Osteoblast (primary cell): ENCODE measurements around the gene LRRTM4. TPM values are rescaled to one million over a fixed set of nuclear protein-coding genes. Genes with fewer than 3 reads are reported as not detected.

Source experiments
- DNase-seq: peaks from one replicate; pipeline ENCODE4 v3.0.0; 2011; ENCODE audit warnings: low spot score, mixed read lengths; ENCODE audit not compliant: insufficient read length; ENCODE audit errors: missing footprints
- H2AFZ ChIP-seq: 2 replicates; pipeline ENCODE4 v1.6.0; 2011; ENCODE audit warnings: mild to moderate bottlenecking, low read length
- H3K27ac ChIP-seq: 2 replicates; pipeline ENCODE4 v1.5.1; 2011; ENCODE audit warnings: mild to moderate bottlenecking, low read depth, low read length, moderate library complexity
- H3K27me3 ChIP-seq: 2 replicates; pipeline ENCODE4 v1.6.0; 2012; ENCODE audit warnings: mild to moderate bottlenecking, control low read depth, inconsistent platforms, low read length, moderate library complexity; ENCODE audit not compliant: insufficient read depth
- H3K36me3 ChIP-seq: 2 replicates; pipeline ENCODE4 v1.5.1; 2011; ENCODE audit warnings: mild to moderate bottlenecking, low read length, control low read depth, moderate library complexity; ENCODE audit not compliant: insufficient read depth
- H3K4me1 ChIP-seq: 2 replicates; pipeline ENCODE4 v1.5.1; 2011; ENCODE audit warnings: mild to moderate bottlenecking, low read length, control low read depth, moderate library complexity; ENCODE audit not compliant: insufficient read depth
- H3K4me2 ChIP-seq: 2 replicates; pipeline ENCODE4 v1.6.0; 2011; ENCODE audit warnings: mild to moderate bottlenecking, low read length; ENCODE audit not compliant: insufficient read depth
- H3K4me3 ChIP-seq: fragments of 200-600 bp; sonication (generic); 3 replicates; pipeline ENCODE4 v1.5.1; 2012; ENCODE audit warnings: mild to moderate bottlenecking, low read length, inconsistent platforms; ENCODE audit not compliant: insufficient read depth
- H3K79me2 ChIP-seq: 2 replicates; pipeline ENCODE4 v1.6.0; 2012; ENCODE audit warnings: mild to moderate bottlenecking, low read length, control low read depth, inconsistent platforms; ENCODE audit not compliant: insufficient read depth
- H3K9me3 ChIP-seq: 2 replicates; pipeline ENCODE4 v1.5.1; 2011; ENCODE audit warnings: low read depth, low read length, control low read depth
- H4K20me1 ChIP-seq: 2 replicates; pipeline ENCODE4 v1.6.0; 2012; ENCODE audit warnings: mild to moderate bottlenecking, low read length, control low read depth; ENCODE audit not compliant: insufficient read depth
- total RNA-seq: library from RNA; depleted of rRNA; stranded (reverse); fragments of >200 nt; gene quantifications from 2 replicates; pipeline ENCODE4 v1.2.3, GENCODE V29; 2012
- TF ChIP-seq, protein P1 (sequence below): IDR thresholded peaks from 2 replicates; pipeline ENCODE4 v1.5.1; 2011; ENCODE audit warnings: mild to moderate bottlenecking, low read depth, low read length, moderate library complexity; ENCODE audit errors: extremely low read depth

Gene LRRTM4
- total RNA-seq, 1 donor: not detected

GRCh38 chr2:77404189-77404588 lies 118.0 kb downstream of the LRRTM4 start:
- Histone ChIP-seq H3K36me3 (no peaks in the 10 kb centered on the region), H3K9me3 (no peaks in the 10 kb centered on the region), H3K4me3 (no peak overlapping the region)

GRCh38 chr2:77398970-77399600 lies 123.1 kb downstream of the LRRTM4 start:
- Histone ChIP-seq H3K36me3 (no peaks in the 10 kb centered on the region), H3K4me2 (no peak overlapping the region), H3K79me2 (no peaks in the 10 kb centered on the region), H2AFZ (no peak overlapping the region), H3K27ac (no peak overlapping the region), H3K4me1 (no peaks in the 10 kb centered on the region), H3K27me3 (no peaks in the 10 kb centered on the region), H4K20me1 (no peaks in the 10 kb centered on the region), H3K9me3 (peaks cover 3% of the 10 kb centered on the region), H3K4me3 (no peak overlapping the region)
- TF ChIP-seq, protein P1, sequence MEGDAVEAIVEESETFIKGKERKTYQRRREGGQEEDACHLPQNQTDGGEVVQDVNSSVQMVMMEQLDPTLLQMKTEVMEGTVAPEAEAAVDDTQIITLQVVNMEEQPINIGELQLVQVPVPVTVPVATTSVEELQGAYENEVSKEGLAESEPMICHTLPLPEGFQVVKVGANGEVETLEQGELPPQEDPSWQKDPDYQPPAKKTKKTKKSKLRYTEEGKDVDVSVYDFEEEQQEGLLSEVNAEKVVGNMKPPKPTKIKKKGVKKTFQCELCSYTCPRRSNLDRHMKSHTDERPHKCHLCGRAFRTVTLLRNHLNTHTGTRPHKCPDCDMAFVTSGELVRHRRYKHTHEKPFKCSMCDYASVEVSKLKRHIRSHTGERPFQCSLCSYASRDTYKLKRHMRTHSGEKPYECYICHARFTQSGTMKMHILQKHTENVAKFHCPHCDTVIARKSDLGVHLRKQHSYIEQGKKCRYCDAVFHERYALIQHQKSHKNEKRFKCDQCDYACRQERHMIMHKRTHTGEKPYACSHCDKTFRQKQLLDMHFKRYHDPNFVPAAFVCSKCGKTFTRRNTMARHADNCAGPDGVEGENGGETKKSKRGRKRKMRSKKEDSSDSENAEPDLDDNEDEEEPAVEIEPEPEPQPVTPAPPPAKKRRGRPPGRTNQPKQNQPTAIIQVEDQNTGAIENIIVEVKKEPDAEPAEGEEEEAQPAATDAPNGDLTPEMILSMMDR: no peak
- DNase-seq: no peak

More at GRCh38 chr2:77404189-77404588, 118.0 kb downstream of the LRRTM4 start:
- Histone ChIP-seq H3K4me1 (no peaks in the 10 kb centered on the region), H2AFZ (no peak overlapping the region), H3K79me2 (no peaks in the 10 kb centered on the region), H4K20me1 (no peaks in the 10 kb centered on the region), H3K4me2 (no peak overlapping the region), H3K27me3 (no peaks in the 10 kb centered on the region), H3K27ac (no peak overlapping the region)
- no peak for DNase-seq
- TF ChIP-seq, protein P1: no peak

DNA sequence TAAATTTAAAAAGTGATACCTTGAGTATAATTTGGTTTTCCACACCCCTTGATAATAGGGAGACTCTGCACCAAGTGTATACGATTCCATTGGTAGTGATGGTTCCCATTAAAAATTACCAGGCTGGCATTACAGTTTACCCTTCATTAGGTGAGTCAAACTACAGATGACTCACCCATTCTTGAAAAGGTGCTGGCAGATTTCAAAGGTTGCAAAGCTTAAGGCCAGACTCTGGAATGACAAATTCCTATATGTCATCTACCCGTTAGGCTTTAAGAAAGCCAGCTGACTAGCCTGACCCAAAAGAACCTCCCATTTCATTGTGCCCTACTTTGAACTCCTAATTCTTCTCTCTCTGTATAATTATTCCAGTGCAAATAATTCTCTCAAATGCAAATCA lies 124.4 kb downstream of the LRRTM4 start:
- no peaks in the 10 kb centered on the region for H3K79me2 ChIP-seq
- no peak overlapping the region for H3K4me3 ChIP-seq
- DNase-seq: no peak
- H3K36me3 ChIP-seq: no peaks in the 10 kb centered on the region
- H3K4me2 ChIP-seq: no peak overlapping the region
- H3K4me1 ChIP-seq: no peaks in the 10 kb centered on the region
- H3K27me3 ChIP-seq: no peaks in the 10 kb centered on the region
- TF ChIP-seq, protein P1: no peak
- H3K9me3 ChIP-seq: peaks cover 3% of the 10 kb centered on the region
- H4K20me1 ChIP-seq: no peaks in the 10 kb centered on the region
- no peak overlapping the region for H3K27ac ChIP-seq
- H2AFZ ChIP-seq: no peak overlapping the region

DNA sequence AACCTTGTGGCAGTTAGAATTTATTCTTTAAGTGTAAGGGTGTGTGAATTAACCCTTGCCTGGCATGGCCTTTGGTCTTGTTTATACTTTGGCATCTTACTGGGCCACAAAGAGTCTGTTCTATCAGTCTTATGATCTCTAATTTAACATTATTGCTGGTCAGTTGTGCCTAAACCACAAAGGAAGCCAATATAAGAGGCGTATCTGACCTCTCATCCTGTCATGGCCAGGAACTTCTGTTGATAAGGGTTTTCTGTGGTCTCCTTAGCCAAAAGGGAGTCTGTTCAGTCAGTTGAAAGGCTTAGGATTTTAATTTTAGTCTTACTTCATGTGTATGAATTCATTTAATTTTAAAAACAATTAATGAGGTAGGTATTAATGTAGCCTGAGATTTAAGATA lies 127.2 kb downstream of the LRRTM4 start:
- Histone ChIP-seq H3K4me2 (no peak overlapping the region), H3K9me3 (peaks cover 3% of the 10 kb centered on the region), H3K79me2 (no peaks in the 10 kb centered on the region), H3K4me3 (no peak overlapping the region), H2AFZ (no peak overlapping the region), H3K36me3 (no peaks in the 10 kb centered on the region), H3K27ac (no peak overlapping the region), H3K27me3 (no peaks in the 10 kb centered on the region), H4K20me1 (no peaks in the 10 kb centered on the region), H3K4me1 (no peaks in the 10 kb centered on the region)
- TF ChIP-seq, protein P1: no peak
- DNase-seq: no peak
